ENCODE data around the gene CCDC158.

DNA sequence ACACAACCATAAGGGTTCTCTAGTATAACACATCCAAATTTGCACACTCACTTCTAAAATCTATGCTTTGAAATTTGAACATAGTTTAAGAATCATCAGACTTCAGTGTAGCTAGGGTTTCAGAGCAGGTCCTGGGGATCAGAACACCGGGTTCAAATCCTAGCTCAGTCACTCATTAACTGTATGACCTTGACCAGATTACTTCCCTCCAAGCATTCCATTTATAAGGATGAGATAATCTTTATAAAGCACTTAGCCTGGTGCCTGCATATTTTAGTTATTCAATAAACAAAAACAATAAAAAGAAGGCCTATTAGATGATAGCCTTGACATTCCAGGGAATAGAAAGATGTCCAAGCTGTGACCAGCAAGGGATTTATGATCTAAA is 119.2 kb downstream of the CCDC158 start:
- TF ChIP-seq, protein P1, sequence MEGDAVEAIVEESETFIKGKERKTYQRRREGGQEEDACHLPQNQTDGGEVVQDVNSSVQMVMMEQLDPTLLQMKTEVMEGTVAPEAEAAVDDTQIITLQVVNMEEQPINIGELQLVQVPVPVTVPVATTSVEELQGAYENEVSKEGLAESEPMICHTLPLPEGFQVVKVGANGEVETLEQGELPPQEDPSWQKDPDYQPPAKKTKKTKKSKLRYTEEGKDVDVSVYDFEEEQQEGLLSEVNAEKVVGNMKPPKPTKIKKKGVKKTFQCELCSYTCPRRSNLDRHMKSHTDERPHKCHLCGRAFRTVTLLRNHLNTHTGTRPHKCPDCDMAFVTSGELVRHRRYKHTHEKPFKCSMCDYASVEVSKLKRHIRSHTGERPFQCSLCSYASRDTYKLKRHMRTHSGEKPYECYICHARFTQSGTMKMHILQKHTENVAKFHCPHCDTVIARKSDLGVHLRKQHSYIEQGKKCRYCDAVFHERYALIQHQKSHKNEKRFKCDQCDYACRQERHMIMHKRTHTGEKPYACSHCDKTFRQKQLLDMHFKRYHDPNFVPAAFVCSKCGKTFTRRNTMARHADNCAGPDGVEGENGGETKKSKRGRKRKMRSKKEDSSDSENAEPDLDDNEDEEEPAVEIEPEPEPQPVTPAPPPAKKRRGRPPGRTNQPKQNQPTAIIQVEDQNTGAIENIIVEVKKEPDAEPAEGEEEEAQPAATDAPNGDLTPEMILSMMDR (conservative IDR thresholded peaks at IDR 0.05; ENCODE audit: low read depth, low read length), result no peak
- TF ChIP-seq MXI1 (IDR thresholded peaks at IDR 0.05; ENCODE audit: borderline replicate concordance, low read depth, low read length), result no peak
- no peak for TF ChIP-seq FOS (IDR thresholded peaks at IDR 0.05; ENCODE audit: low read depth, low read length)
- TF ChIP-seq CEBPB (IDR thresholded peaks at IDR 0.05; ENCODE audit: low read depth, low read length), result no peak
- TF ChIP-seq POLR2A (IDR thresholded peaks at IDR 0.05; ENCODE audit: low read depth, low read length), result no peak
- TF ChIP-seq, protein P2, sequence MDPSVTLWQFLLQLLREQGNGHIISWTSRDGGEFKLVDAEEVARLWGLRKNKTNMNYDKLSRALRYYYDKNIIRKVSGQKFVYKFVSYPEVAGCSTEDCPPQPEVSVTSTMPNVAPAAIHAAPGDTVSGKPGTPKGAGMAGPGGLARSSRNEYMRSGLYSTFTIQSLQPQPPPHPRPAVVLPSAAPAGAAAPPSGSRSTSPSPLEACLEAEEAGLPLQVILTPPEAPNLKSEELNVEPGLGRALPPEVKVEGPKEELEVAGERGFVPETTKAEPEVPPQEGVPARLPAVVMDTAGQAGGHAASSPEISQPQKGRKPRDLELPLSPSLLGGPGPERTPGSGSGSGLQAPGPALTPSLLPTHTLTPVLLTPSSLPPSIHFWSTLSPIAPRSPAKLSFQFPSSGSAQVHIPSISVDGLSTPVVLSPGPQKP (IDR thresholded peaks at IDR 0.05; ENCODE audit: borderline replicate concordance, low read depth, low read length), result no peak
- TF ChIP-seq SMC3 (IDR thresholded peaks at IDR 0.05; ENCODE audit: low read depth, low read length), result no peak
- TF ChIP-seq RFX5 (IDR thresholded peaks at IDR 0.05; ENCODE audit: low read depth, low read length), result no peak
- TF ChIP-seq MAFK (IDR thresholded peaks at IDR 0.05; ENCODE audit: low read depth, low read length), result no peak
- no peak for TF ChIP-seq BHLHE40 (IDR thresholded peaks at IDR 0.05; ENCODE audit: low read depth, low read length)
- no peak for TF ChIP-seq RAD21 (IDR thresholded peaks at IDR 0.05; ENCODE audit: low read length)
- TF ChIP-seq RCOR1 (IDR thresholded peaks at IDR 0.05; ENCODE audit: insufficient replicate concordance, low read length), result no peak
- TF ChIP-seq, protein P3, sequence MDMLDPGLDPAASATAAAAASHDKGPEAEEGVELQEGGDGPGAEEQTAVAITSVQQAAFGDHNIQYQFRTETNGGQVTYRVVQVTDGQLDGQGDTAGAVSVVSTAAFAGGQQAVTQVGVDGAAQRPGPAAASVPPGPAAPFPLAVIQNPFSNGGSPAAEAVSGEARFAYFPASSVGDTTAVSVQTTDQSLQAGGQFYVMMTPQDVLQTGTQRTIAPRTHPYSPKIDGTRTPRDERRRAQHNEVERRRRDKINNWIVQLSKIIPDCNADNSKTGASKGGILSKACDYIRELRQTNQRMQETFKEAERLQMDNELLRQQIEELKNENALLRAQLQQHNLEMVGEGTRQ (IDR thresholded peaks at IDR 0.05; ENCODE audit: low read depth, low read length), result no peak
- TF ChIP-seq NFE2L2 (IDR thresholded peaks at IDR 0.05; ENCODE audit: low read depth, low read length), result no peak
